Measurements from ENCODE around the gene PDE6D.
A peak's percentile ranks its signal among the peaks of the same experiment; 100 is the strongest.
"Not testable (repeated sequence)": the region's sequence is repeated elsewhere in the genome, so short reads cannot be mapped to it uniquely, and the experiment has no call there.

Gene PDE6D

GRCh38 chr2:231718799-231719198 lies 62.3 kb downstream of the PDE6D start:
- no peak for DNase-seq

GRCh38 chr2:231717281-231718171 lies 63.6 kb downstream of the PDE6D start:
- DNase-seq: no peak

- no peak for DNase-seq
Observed at GRCh38 chr2:231716666-231717280, 64.3 kb downstream of the PDE6D start.

- DNase-seq: no peak
Observed at GRCh38 chr2:231715988-231716616, 65.0 kb downstream of the PDE6D start.

- DNase-seq: no peak
Observed at GRCh38 chr2:231715499-231715837, 65.6 kb downstream of the PDE6D start.

DNA sequence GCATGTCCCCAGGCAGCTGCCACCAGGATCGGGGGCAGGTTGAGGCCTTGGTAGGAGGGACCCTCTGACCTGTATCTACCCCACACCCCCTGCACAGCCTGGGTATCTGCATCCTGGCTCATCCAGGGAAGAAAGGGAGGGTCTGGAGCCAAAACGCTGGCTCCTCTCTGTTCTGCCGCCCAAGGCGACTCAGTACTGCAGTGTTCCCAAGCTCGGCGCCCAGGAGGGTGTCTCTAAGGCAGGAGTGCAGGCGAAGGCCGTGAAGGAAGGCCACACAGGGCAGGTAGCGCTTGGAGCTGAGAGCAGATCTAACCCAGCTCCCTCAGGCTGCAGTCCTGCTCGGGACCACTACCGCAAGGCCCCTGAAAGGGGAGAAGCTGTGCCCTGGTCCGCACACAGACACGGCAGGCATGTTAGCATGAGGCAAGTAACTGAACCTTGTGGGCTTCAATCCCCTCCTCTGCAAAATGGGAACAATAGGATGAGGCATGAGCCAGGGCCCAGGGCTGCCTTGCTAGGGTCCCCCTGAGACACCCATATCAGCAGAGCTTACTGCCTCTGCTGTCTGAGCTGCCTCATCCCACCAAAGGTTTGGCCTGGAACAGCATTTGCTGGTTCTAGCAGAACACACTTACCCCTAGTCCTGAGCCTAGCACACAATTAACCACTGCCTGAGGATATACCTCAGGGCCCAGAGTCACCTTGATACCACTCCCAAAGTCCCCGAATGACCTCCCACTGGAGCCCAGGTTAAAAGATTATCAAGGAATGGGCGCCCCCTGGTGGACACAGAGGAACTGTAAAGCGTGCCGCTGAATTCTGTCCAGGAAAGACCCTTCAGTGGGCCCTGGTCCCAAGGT lies 66.2 kb downstream of the PDE6D start:
- DNase-seq: peak; percentile 63 to 78

DNA sequence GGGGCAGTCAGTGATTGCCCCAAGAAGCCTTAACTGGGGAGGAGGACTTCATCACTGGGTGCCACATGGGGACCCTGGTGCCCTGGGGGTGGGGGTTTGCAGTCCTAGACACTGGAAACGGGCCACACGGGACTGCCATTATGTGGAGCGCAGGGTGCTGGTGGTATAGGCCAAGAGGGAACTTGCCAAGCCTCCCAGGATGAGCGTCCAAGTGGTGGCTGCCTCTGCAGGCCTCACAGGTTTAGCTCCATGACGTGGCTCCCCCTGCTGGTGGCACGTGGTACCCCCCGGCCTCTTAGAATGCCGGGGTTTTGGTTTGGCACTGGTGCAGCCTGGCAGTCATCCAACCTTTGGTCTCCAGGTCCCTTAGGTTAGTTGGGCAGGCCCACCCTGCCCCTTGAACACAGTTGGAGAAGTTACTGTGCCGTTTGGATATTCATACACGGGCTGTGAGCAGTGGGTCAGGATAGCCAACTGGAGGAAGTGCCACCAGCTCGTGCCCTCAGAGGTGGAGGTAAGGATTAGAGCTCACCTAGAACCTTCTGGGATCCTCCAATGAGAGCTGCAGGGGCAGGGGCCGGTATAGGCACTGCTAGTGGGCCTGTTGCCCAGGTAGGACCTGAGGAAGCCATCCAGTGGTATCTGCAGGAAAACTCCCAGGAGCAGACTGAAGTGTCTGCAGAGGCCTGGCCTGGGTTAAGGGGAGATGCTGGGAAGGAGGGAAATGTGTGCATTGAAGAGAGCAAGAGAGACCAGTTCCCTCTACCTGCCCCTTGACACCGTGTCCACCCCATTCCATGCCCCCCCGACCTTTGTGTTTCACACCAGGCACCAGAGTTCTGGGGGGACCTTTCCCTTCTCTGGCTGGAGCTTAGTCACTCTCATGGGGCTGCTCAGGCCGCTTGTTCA lies 67.1 kb downstream of the PDE6D start:
- DNase-seq: peak; percentile 74 to 88

- not testable (repeated sequence) for DNase-seq
Observed at GRCh38 chr2:231713406-231713729, 67.7 kb downstream of the PDE6D start.

DNA sequence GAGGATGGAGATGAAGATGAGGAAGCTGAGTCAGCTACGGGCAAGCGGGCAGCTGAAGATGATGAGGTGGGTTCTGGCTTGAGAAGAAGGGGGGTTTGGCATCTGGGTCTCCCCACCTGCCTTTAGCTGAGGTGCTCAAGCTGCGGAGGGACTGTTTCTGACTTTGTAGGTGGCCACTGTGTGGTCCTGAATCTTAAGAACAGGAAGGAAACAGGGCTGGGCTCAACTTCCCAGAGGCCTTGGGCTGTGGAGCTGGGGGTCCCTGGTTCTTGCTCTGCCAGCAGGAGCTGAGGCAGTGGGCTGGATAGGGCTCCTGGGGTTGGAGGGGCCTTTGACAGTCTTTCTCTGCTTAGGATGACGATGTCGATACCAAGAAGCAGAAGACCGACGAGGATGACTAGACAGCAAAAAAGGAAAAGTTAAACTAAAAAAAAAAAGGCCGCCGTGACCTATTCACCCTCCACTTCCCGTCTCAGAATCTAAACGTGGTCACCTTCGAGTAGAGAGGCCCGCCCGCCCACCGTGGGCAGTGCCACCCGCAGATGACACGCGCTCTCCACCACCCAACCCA lies 68.5 kb downstream of the PDE6D start:
- not testable (repeated sequence) for DNase-seq

GRCh38 chr2:231711677-231712450 lies 69.2 kb downstream of the PDE6D start:
- no peak for DNase-seq

DNA sequence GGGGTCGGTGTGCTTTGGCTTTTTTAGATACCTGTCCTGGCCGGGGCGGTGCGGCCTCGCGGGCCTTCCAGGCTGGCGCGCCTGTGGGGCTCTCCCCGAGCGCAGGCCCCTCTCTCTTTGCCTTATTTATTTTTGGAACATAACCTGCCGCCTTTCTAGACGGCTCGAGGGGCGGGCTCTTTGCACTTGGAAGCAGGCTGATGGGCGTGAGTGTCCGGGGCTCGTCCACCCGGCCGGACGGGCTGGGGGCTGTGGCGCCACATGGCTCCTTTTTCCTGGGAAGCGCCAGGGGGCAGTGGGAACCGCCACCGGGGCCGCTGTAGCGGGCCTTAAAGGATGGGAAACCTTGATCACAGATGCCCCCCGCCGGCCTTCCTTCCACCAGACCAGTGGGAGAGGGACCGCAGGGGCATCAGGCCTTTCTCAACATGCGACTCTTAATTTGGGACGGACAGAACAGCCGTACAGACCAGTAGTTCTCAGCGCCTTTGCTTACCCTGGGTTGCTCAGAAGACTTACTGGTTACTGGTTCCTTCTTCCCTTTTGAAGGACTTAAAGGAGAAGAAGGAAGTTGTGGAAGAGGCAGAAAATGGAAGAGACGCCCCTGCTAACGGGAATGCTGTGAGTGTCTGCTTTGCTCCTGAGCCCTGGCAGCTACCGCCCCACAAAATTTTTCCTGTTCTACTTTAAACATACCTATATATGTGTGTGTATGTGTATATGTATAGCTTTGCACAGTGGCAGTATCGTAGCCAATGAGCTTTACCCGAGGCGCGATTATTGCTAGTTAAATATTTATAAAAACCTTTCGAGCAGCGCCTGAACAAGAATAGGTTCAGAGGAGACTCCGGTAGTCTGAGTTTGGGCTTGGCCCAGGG lies 70.0 kb downstream of the PDE6D start:
- no peak for DNase-seq

DNA sequence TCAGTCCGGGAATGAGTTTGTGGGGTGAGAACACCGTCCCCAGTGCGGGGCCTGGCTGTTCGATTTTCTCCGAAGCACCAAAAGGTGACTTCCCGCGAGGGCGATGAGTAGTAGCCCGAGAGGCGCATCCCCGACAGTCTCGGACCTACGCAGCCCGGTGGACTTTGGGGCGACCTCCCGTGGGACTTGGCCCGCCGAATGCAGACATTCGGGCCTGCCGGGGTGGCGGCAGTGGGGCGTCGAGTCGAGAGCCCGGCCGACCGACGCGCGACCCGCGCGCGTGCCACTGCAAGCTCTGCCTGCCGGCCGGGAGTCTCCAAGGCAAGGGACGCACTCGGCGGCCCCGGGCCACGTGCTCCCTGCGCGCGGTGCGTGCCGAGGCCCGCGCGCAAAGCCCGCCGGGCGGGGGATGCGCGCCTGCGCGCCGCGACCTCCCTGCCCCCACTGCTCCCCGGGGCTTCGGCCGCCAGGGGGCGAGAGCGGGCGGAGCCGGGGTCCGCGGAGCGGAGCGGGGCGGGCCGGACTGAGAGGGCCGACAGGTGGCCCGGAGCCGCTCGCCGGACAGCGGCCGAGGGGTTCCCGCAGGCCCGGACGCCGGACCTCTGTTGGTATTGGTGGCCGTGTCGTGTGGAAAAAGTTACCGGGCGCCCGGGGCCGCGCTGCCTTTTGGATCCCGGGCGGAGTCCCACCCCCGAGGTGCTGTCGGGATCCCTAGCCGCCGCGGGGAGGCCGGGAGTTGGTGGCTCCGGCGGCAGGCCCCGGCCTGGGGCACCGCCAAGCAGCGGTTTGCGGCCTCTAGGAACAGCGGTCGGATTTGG lies 70.9 kb downstream of the PDE6D start:
- DNase-seq: peak; percentile 62 to 85

GRCh38 chr2:231709636-231709980 lies 71.5 kb downstream of the PDE6D start:
- DNase-seq: peak in 1 of 2 experiments; percentile 13

DNA sequence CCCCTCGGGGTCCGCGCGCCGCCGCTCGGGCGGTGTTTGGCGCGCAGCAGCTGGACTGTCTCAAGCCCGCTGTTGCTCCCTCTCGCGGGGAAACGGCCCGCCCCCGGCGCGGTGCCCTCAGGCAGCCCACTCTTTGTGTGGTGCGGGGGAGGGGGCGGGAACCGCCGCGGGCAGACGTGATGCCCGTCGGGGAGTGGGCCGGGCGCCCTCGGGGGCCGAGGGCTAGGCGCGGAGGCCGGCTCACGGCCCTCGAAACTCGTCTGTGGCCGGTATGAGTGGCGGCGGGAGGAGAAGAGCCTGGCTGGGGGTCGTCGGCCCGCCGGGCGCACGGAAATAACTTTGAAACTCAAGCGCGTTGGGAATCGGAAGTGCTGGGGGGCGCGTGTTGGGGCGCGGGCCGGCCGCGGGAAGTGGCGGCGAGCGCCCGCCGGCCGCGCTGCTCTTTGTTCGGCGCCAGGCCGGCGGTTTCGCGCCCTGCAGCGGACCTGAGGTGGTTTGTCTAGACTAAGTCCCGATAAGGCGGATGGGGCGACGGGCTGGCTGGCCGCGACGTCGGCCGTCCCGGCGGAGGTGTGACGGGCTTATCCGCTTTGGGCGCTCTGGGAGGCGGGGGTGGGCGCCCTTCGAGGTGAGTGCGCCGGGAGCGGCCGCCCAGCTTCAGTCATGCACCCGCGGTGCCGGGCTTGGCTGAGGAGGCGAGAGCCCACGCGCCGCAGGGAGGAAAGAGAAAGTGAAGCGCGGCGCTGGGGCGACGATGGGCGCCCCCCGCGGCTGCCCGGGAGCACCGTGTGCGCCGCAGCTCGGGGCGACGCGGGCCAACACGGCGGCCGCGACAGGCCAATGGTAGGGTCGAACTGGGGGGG lies 72.1 kb downstream of the PDE6D start:
- DNase-seq: peak in 1 of 2 experiments; percentile 36

DNA sequence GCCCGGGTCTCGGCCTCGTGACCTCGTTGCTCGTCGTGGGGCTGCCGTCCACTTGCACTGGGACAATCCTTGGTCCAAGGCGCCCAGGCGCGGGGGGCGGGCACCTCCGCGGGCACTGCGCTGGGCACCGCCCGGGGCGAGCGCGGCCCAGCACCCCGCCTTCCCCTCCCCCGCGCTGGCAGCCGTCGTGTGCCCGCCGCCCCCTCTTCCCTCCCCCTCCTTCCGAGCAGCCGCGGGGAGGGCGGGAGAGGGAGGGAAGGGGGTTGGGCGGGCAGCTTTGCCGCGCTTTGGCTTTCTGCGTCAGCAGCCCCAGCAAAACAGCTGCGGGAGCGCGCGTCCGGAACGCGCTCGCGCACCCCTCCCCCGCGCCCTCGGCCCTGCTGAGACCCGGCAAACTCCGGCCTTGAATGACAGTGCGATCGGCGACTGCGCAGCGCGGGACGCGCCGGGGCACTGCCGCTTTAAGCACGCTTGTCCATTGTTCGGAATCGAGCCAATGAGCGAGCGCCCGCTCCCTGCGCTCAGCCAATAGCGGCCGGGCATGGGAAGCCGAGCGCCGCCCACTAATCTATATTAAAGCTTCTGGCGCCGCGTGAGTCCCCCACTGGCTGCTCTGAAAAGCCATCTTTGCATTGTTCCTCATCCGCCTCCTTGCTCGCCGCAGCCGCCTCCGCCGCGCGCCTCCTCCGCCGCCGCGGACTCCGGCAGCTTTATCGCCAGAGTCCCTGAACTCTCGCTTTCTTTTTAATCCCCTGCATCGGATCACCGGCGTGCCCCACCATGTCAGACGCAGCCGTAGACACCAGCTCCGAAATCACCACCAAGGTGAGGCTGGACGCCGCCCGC lies 72.9 kb downstream of the PDE6D start, which contains the start of gene PTMA:
Gene PTMA, plus strand, starts transcription at position 599 of the 846 bp plus-strand sequence. Its CDS starts 182 bp downstream, at position 781.
- DNase-seq: peak; percentile 97 to 99

DNA sequence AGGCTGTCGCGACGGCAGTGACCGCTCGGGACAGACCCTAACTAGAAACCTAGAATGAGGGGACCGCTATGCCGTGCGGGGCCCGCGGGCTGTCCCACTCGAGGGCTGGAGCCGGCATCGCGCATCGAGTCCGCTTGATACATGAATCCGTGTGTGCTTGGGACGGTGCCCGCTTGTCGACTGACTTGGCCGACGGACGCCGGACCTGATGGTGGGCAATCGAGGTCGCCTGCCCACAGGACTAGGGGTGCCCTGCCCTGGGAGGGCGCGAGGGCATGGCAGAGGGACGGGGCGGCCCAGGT lies 73.5 kb downstream of the PDE6D start:
- no peak for DNase-seq

Measured in NCI-H1930 (cell line).